ENCODE data around the gene PLPPR2.

DNA sequence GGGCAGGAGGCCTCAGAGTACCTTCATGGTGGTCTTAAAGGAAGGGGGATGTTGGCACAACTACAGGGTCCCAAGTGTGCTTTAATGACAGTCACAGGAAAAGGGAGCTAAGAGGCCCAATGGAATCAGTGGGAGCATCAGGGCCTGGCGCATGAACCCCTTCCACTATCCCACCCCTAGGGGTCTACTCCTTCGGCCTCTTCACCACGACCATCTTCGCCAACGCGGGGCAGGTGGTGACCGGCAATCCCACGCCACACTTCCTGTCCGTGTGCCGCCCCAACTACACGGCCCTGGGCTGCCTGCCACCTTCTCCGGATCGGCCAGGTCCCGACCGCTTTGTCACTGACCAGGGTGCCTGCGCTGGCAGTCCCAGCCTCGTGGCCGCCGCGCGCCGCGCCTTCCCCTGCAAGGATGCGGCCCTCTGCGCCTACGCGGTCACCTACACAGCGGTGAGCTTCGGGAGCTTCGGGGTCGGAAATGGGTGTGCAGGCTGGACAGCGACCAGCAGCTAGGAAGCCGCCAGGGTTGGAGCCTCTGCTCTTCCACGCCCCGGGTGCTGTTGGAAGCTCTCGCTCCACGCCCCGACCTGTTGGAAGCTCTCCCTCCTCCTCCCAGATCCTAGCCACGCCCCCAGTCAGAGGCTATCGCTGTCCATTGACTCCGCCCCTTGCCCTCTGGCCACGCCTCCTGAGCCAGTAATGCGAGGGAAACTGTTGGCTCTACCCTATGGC is 6.0 kb downstream of the PLPPR2 start:
- TF ChIP-seq, protein P1, sequence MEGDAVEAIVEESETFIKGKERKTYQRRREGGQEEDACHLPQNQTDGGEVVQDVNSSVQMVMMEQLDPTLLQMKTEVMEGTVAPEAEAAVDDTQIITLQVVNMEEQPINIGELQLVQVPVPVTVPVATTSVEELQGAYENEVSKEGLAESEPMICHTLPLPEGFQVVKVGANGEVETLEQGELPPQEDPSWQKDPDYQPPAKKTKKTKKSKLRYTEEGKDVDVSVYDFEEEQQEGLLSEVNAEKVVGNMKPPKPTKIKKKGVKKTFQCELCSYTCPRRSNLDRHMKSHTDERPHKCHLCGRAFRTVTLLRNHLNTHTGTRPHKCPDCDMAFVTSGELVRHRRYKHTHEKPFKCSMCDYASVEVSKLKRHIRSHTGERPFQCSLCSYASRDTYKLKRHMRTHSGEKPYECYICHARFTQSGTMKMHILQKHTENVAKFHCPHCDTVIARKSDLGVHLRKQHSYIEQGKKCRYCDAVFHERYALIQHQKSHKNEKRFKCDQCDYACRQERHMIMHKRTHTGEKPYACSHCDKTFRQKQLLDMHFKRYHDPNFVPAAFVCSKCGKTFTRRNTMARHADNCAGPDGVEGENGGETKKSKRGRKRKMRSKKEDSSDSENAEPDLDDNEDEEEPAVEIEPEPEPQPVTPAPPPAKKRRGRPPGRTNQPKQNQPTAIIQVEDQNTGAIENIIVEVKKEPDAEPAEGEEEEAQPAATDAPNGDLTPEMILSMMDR (IDR thresholded peaks at IDR 0.05) = no peak
- no peak for TF ChIP-seq POLR2A (IDR thresholded peaks at IDR 0.05)
